ENCODE results near the gene TIMM23.
A peak's percentile ranks its signal among the peaks of the same experiment; 100 is the strongest.

Gene TIMM23

DNA sequence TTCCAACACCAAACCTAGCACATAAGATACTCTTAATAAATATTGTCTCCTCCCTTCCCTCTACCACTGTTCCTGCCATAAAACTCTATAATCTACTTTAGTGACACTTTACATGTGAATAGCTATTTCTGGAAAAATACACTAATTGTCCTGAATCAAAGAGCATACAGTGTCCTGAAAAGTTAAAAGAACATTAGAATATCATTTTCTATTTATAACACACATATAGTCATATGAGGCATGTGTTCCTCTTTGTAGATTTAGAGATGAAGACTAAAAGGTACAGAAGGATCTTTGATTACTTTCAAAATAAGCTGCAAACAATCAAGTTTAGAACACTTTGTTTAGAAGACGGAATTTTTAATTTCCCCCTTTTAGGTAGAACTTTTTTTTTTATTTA, 44.5 kb downstream of the TIMM23 start:
- Mint-ChIP-seq H3K27ac (ENCODE audit: low read depth) (peak overlapping the region; percentile 4), H3K27me3 (no peaks in the 10 kb centered on the region), H3K9me3 (no peaks in the 10 kb centered on the region), H3K4me3 (no peak overlapping the region), H3K36me3 (ENCODE audit: insufficient read depth) (peaks cover 36% of the 10 kb centered on the region), H3K4me1 (peaks cover 34% of the 10 kb centered on the region)
- no peak for ATAC-seq (replicated peaks; ENCODE audit: extremely low read depth, poor library complexity, severe bottlenecking)
- DNase-seq (ENCODE audit: low spot score in 2 of 2), result no peak

DNA sequence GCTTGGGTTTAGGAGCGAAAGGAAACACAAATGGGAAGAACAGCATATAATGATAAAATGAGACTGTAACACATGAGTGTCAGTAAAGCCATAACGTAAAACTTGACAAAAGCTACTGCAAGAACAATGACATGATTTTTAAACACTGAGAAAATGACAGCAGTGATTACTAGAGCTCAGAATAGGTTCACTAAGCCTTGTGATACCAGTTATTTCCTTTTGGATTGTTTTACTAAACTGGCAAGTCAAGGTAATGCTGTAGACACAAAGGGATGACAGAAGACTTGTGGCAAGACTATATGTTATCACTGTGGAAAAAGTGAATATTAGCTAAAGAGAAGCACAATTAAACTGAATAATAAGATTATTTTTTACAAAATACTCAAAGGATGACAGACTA, 45.4 kb downstream of the TIMM23 start:
- Mint-ChIP-seq H3K4me3 (no peak overlapping the region), H3K9me3 (no peaks in the 10 kb centered on the region), H3K4me1 (peaks cover 42% of the 10 kb centered on the region), H3K27ac (ENCODE audit: low read depth) (peak overlapping the region; percentile 32), H3K36me3 (ENCODE audit: insufficient read depth) (peaks cover 31% of the 10 kb centered on the region), H3K27me3 (no peaks in the 10 kb centered on the region)
- no peak for ATAC-seq (replicated peaks; ENCODE audit: extremely low read depth, poor library complexity, severe bottlenecking)
- DNase-seq (ENCODE audit: low spot score in 2 of 2), result no peak

DNA sequence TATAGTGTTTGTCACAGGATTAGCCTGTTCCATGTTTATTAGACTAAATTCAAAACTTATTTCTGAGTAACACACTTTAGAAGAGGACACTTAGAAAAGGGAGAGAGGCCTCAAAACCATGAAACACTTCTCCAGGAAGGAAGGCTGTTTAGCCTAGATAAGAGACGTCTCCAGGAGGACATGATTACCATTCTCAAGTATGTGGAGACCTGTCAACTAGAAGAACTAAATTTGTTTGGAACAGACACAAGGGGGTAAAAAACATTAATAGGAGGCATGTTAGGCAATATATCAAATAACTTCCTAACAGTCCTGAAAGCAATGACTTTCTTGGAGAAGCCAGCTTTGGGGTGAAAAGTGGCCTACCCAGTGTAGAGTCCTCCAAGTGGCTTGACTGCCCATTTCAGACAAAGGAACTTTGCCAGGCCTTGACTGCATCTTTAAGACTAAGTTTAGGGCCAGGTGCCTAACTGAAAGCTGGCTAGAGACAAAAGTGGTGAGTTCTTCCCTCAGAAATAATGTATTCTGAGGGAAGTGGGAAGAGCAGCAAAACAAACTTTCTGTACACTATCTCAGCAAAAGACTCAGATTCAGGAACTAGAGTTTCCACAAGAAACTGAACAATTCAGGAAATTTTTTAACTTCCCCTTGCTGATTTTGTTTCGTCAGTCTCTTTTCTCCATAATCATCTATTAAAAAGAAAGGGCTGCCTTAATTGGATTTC, 46.3 kb downstream of the TIMM23 start:
- no peak for DNase-seq (ENCODE audit: low spot score in 2 of 2)

DNA sequence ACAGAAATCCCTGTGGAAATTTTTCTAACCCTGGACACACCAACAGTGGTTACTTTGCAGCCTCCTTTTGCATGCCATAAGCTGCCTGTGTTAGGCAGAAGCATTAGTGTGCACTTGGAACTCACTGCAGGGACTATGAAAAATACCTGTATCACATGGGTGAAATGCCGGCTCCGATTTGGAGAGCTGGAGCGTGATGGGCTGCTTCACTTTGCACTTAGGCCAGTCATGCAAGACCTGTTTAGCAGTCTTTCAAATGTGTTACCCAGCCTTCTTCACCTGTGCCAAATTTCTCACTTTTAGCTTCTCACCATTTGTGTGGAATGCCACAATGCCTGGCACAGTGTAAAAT, 46.9 kb downstream of the TIMM23 start:
- Mint-ChIP-seq H3K27ac (ENCODE audit: low read depth) (no peak overlapping the region), H3K4me1 (peaks cover 52% of the 10 kb centered on the region), H3K36me3 (ENCODE audit: insufficient read depth) (peaks cover 23% of the 10 kb centered on the region), H3K4me3 (peak overlapping the region; percentile 53), H3K9me3 (no peaks in the 10 kb centered on the region), H3K27me3 (no peaks in the 10 kb centered on the region)
- no peak for DNase-seq (ENCODE audit: low spot score in 2 of 2)
- no peak for ATAC-seq (replicated peaks; ENCODE audit: extremely low read depth, poor library complexity, severe bottlenecking)

More for the DNA sequence above, 46.3 kb downstream of the TIMM23 start:
- Mint-ChIP-seq H3K9me3 (no peaks in the 10 kb centered on the region), H3K4me3 (no peak overlapping the region), H3K27me3 (no peaks in the 10 kb centered on the region), H3K36me3 (ENCODE audit: insufficient read depth) (peaks cover 25% of the 10 kb centered on the region), H3K4me1 (peaks cover 47% of the 10 kb centered on the region), H3K27ac (ENCODE audit: low read depth) (peak overlapping the region; percentile 32)
- no peak for ATAC-seq (replicated peaks; ENCODE audit: extremely low read depth, poor library complexity, severe bottlenecking)

DNA sequence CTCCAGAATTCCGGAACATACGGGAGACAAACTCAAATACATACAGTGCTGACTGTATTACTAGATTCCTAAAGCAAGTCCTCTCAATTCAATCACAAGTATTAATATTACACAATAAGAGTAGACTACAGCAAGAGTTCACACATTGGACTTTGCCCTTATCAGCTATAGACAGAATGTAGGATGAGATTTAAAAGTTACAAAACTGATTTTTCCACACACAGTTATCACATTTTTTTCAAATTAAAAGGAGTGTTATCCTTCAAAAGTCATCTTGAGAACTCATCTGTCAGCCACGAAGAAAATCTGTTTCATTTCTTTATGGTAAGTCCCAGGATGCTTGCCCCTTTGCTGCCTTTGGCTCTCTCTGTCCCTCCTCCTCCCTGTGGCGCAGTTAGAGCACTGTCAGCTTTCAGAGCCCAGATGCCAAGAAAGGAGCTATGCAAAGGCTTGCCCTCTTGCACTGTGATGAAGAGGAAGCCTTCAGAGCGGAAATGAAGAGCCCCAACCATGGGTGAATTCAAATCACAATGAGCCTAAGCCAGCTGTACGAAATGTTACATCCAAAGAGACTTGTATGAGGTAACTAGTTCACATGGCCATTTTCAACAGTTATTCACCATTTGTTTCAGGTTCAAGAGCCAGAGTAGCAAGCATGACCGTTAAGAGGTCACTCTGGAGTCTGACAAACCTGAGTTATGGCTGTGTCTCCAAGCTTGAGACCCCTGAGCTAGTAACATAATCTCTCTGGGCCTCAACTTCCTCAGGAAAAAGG, 47.5 kb downstream of the TIMM23 start:
- H3K4me3 Mint-ChIP-seq, result peak overlapping the region; percentile 53
- peaks cover 17% of the 10 kb centered on the region for H3K36me3 Mint-ChIP-seq (ENCODE audit: insufficient read depth)
- DNase-seq (ENCODE audit: low spot score in 2 of 2) (no peak), ATAC-seq (replicated peaks; ENCODE audit: extremely low read depth, poor library complexity, severe bottlenecking) (no peak)
- H3K27me3 Mint-ChIP-seq, result no peaks in the 10 kb centered on the region
- H3K4me1 Mint-ChIP-seq, result peaks cover 58% of the 10 kb centered on the region
- peak overlapping the region; percentile 84 for H3K27ac Mint-ChIP-seq (ENCODE audit: low read depth)
- H3K9me3 Mint-ChIP-seq, result no peaks in the 10 kb centered on the region

DNA sequence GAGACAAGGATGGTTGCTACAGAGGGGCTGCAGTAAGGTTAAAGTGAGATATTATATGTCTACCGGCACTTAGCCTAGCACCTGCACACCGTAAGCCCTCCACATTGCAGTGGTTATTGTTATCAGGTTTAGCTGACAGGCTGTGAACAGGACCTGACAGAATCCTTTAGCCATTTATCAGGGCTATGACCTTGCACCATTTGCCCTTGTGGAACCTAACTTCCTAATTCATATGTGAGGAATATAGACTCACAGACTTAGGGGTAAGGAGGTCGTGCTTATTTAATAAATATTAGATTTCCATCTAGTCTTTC, 48.0 kb downstream of the TIMM23 start:
- DNase-seq (ENCODE audit: low spot score in 2 of 2) (no peak), ATAC-seq (replicated peaks; ENCODE audit: extremely low read depth, poor library complexity, severe bottlenecking) (no peak)
- Mint-ChIP-seq H3K4me1 (peaks cover 62% of the 10 kb centered on the region), H3K27ac (ENCODE audit: low read depth) (peak overlapping the region; percentile 84), H3K36me3 (ENCODE audit: insufficient read depth) (peaks cover 12% of the 10 kb centered on the region), H3K4me3 (no peak overlapping the region), H3K9me3 (no peaks in the 10 kb centered on the region), H3K27me3 (no peaks in the 10 kb centered on the region)

DNA sequence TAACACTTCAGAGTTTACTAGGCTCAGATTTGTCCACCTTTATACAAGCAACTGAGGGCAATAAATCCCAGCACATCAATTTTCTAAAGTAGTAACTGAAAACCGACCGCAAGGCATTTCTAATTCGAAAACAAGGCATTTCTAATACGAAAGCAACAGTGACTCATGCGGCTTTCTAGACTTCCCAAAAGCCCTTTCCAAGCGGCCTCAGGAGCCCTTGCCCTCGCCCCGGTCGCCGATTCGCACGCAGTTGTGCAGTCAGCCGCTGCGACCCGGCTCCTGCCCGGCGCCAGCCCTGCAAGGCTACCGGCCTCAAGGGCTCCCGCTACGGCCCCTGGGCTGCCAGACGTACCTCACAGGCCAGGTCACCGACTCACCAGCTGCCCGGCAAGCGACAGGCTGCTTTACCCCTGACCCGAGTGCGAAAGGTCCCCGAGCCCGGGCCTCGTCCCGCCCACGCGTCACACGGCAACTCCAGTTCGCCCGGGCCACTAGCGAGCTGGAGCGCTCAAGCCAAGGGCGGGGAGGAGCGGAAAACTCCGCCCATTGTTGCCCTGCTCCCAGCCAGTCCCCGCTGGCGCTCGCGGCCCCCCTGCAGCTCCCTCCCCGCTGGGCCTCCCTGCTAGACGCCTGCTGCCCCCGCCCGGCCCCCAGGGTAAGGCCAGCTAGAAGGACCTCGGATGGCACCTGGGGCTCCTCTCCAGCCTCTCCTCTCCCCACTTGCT, 50.9 kb downstream of the TIMM23 start:
- Mint-ChIP-seq H3K4me3 (peak overlapping the region; percentile 83), H3K27ac (ENCODE audit: low read depth) (peak overlapping the region; percentile 81), H3K4me1 (peaks cover 74% of the 10 kb centered on the region), H3K27me3 (no peaks in the 10 kb centered on the region), H3K36me3 (ENCODE audit: insufficient read depth) (peaks cover 3% of the 10 kb centered on the region), H3K9me3 (no peaks in the 10 kb centered on the region)
- peak; percentile 55 to 63 for DNase-seq (ENCODE audit: low spot score in 2 of 2)
- ATAC-seq (replicated peaks; ENCODE audit: extremely low read depth, poor library complexity, severe bottlenecking), result peak; percentile 96

DNA sequence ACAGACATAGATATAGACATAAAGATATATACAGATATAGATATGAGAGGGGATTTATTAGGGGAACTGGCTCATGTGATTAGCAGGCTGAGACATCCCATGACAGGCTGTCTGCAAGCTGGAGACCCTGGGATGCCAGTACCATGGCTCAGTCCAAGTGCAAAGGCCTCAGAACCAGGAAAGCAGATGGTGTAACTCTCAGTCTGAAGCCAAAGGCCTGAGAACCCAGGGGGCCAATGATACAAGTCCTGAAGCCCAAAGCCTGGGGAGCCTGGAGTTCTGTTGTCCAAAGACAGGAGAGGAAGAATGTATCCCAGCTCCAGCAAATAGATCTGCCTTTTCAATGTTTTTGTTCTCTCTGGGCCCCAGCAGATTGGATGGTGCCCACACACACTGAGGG, 52.7 kb downstream of the TIMM23 start:
- Mint-ChIP-seq H3K4me1 (peaks cover 81% of the 10 kb centered on the region), H3K36me3 (ENCODE audit: insufficient read depth) (peaks cover 5% of the 10 kb centered on the region), H3K4me3 (no peak overlapping the region), H3K9me3 (no peaks in the 10 kb centered on the region), H3K27me3 (no peaks in the 10 kb centered on the region), H3K27ac (ENCODE audit: low read depth) (peak overlapping the region; percentile 60)
- no peak for ATAC-seq (replicated peaks; ENCODE audit: extremely low read depth, poor library complexity, severe bottlenecking)
- DNase-seq (ENCODE audit: low spot score in 2 of 2), result no peak

DNA sequence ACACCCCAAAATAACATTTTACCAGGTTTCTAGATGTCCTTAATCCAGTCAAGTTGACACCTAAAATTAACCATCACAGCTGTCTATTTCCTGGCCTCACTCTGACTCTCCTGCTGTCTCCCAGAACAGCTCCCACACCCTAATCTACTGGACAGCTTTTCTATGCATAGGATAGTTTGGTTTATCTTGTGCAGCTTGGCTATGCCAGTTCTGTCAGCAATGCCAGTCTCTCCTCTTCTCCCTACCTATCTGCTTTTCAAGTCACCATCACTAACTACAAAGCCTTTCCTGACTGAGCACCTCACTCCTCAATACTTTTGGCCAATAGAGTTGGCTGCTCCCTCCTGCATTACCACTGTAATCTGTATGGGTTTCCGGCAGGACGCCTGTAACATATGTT, 53.1 kb downstream of the TIMM23 start:
- no peaks in the 10 kb centered on the region for H3K9me3 Mint-ChIP-seq
- no peak for DNase-seq (ENCODE audit: low spot score in 2 of 2)
- peaks cover 81% of the 10 kb centered on the region for H3K4me1 Mint-ChIP-seq
- peaks cover 8% of the 10 kb centered on the region for H3K36me3 Mint-ChIP-seq (ENCODE audit: insufficient read depth)
- H3K4me3 Mint-ChIP-seq, result no peak overlapping the region
- peak overlapping the region; percentile 60 for H3K27ac Mint-ChIP-seq (ENCODE audit: low read depth)
- no peak for ATAC-seq (replicated peaks; ENCODE audit: extremely low read depth, poor library complexity, severe bottlenecking)
- H3K27me3 Mint-ChIP-seq, result no peaks in the 10 kb centered on the region

DNA sequence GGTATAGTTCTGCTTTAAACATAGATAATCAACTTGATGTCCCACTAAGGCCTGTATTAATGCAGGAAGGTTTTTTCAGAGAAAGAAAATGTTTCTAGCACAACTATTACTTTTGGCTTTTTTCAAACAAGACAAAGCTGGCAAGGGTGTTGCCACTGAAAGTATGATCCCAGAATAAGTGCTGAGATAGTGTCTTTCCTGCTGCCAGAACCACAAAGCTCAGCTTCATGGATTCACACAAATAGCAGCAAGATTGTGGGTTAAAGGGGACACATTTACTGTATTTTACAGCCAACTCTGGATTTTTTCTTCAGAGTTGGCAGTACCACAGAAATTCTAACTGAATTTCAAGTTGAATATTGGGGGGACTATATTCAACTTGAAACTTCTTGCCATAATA, 53.8 kb downstream of the TIMM23 start:
- H3K27me3 Mint-ChIP-seq, result no peaks in the 10 kb centered on the region
- peaks cover 11% of the 10 kb centered on the region for H3K36me3 Mint-ChIP-seq (ENCODE audit: insufficient read depth)
- peaks cover 81% of the 10 kb centered on the region for H3K4me1 Mint-ChIP-seq
- no peak overlapping the region for H3K27ac Mint-ChIP-seq (ENCODE audit: low read depth)
- DNase-seq (ENCODE audit: low spot score in 2 of 2) (no peak), ATAC-seq (replicated peaks; ENCODE audit: extremely low read depth, poor library complexity, severe bottlenecking) (no peak)
- no peak overlapping the region for H3K4me3 Mint-ChIP-seq
- no peaks in the 10 kb centered on the region for H3K9me3 Mint-ChIP-seq

DNA sequence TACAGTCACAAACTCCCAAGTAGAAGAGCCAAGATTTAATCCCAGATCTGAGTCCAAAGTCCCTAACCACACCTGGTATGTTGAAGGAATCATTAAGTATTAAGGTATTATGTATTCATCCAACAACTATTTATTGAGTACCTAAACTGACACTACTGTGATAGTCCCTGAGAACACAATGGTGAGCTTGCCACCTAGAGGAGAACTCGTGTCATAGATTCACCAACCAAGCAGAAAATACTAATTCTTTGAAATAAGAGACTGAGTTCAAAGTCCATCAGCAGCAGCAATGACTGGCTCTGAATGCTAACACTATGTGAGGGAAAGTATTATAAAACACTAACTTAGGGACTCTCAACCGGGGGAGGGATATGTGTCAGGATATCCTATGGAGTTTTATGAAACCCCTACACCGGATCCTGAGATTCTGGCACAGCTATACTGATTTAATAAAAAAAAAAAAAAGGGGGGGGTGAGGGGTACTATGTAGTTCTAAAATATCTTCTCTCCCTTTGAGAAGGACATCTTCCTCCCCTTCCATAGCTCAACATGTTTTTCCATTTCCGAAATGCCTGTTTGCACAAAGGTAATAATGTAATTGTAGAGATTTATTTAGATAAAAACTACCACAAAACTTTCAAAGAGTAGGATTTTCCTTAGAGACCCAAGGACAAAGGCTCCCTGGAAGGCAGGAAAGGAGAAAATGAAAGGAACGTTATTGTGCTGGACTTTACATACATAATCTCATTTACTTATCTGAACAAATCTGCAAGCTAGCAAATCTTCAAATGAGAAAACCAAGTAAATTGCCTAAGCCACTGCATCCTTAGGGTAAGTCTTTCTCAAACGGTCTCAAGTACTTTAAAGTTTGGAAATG, 56.5 kb downstream of the TIMM23 start:
- peak; percentile 38 for ATAC-seq (replicated peaks; ENCODE audit: extremely low read depth, poor library complexity, severe bottlenecking)
- peaks cover 61% of the 10 kb centered on the region for H3K4me1 Mint-ChIP-seq
- H3K27ac Mint-ChIP-seq (ENCODE audit: low read depth), result peak overlapping the region; percentile 97
- H3K36me3 Mint-ChIP-seq (ENCODE audit: insufficient read depth), result peaks cover 11% of the 10 kb centered on the region
- peak in 1 of 2 donors; percentile 30 for DNase-seq (ENCODE audit: low spot score in 2 of 2)
- H3K9me3 Mint-ChIP-seq, result no peaks in the 10 kb centered on the region
- H3K4me3 Mint-ChIP-seq, result peak overlapping the region; percentile 99
- H3K27me3 Mint-ChIP-seq, result no peaks in the 10 kb centered on the region

DNA sequence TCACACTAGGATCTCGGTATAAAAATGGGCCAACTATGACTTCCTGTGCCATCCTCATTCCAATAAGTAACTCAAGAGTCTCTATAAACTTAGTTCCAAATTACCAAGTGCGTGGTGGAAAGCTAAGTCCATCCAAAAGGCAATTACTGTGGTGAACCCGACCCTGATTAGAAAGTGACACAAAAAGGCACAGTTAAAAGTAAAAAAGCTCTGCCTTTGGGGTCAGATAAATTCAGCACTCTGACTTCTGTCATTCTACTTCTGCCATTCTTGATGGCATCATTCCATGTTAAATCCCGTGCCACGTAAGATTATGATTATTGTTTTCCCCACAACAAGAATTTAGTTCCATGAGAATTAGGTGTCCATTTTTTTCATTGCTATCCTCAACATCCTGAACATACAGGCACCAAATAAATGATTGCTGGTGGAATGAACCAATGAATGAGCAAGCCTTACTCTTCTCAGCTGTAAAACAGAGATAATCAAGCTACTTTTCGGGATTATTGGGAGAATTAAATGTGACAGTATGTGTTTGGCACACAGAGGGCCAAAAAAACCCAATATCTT, 57.3 kb downstream of the TIMM23 start:
- peaks cover 53% of the 10 kb centered on the region for H3K4me1 Mint-ChIP-seq
- no peak for ATAC-seq (replicated peaks; ENCODE audit: extremely low read depth, poor library complexity, severe bottlenecking)
- peak overlapping the region; percentile 99 for H3K4me3 Mint-ChIP-seq
- H3K9me3 Mint-ChIP-seq, result no peaks in the 10 kb centered on the region
- peak overlapping the region; percentile 97 for H3K27ac Mint-ChIP-seq (ENCODE audit: low read depth)
- peaks cover 11% of the 10 kb centered on the region for H3K36me3 Mint-ChIP-seq (ENCODE audit: insufficient read depth)
- no peaks in the 10 kb centered on the region for H3K27me3 Mint-ChIP-seq
- DNase-seq (ENCODE audit: low spot score in 2 of 2), result no peak
